Mesenchymal stem cell (in vitro differentiated cells and primary cell): ENCODE data around the gene GALNT2.

Experiments used
- DNase-seq: peaks from one replicate; pipeline ENCODE4 v3.0.0-alpha.2; 2013
- H2AFZ ChIP-seq: one replicate; pipeline ENCODE4 v1.6.1; 2013; ENCODE audit warnings: low read depth, mild to moderate bottlenecking, control low read depth, inconsistent platforms, low read length, moderate library complexity
- H2AK5ac ChIP-seq: 2 replicates; pipeline ENCODE4 v1.6.1; 2013; ENCODE audit warnings: low read length, moderate library complexity, mild to moderate bottlenecking, inconsistent platforms; ENCODE audit not compliant: severe bottlenecking
- H2BK120ac ChIP-seq: one replicate; pipeline ENCODE4 v1.6.1; 2013; ENCODE audit warnings: low read depth, mild to moderate bottlenecking, inconsistent platforms, low read length, moderate library complexity
- H2BK12ac ChIP-seq, 2 experiments: one replicate each; pipeline ENCODE4 v1.6.1; 2013; ENCODE audit warnings: inconsistent platforms in 2 of 2, low read length in 2 of 2, mild to moderate bottlenecking in 2 of 2, moderate library complexity in 2 of 2, control low read depth in 1 of 2
- H2BK15ac ChIP-seq: one replicate; pipeline ENCODE4 v1.6.1; 2013; ENCODE audit warnings: mild to moderate bottlenecking, low read depth, inconsistent platforms; ENCODE audit not compliant: poor library complexity, severe bottlenecking
- H2BK5ac ChIP-seq: 2 replicates; pipeline ENCODE4 v1.6.1; 2013; ENCODE audit warnings: low read depth, mild to moderate bottlenecking, low read length, control low read depth, inconsistent platforms; ENCODE audit not compliant: poor library complexity, severe bottlenecking
- H3K14ac ChIP-seq, 2 experiments: one replicate each; pipeline ENCODE4 v1.6.1; 2013; ENCODE audit warnings: inconsistent platforms in 2 of 2, low read length in 2 of 2, control low read depth in 1 of 2, mild to moderate bottlenecking in 1 of 2, moderate library complexity in 1 of 2
- H3K18ac ChIP-seq, 2 experiments: one replicate each; pipeline ENCODE4 v1.6.1; 2013; ENCODE audit warnings: inconsistent platforms in 2 of 2, low read length in 2 of 2, control low read depth in 1 of 2, low read depth in 1 of 2, mild to moderate bottlenecking in 1 of 2
- H3K23ac ChIP-seq, 2 experiments: one replicate each; pipeline ENCODE4 v1.6.1; 2013; ENCODE audit warnings: inconsistent platforms in 2 of 2, low read length in 2 of 2, mild to moderate bottlenecking in 2 of 2, moderate library complexity in 2 of 2, control low read depth in 1 of 2
- H3K27ac ChIP-seq: 2 replicates; pipeline ENCODE4 v1.5.1; 2013; ENCODE audit warnings: mild to moderate bottlenecking, moderate library complexity, low read length, control low read depth, inconsistent platforms; ENCODE audit not compliant: poor library complexity, severe bottlenecking
- H3K27me3 ChIP-seq, 2 experiments: 2 replicates each; pipeline versions ENCODE4 v1.6.1 to v1.7.0; 2013; ENCODE audit warnings: low read length in 2 of 2, mild to moderate bottlenecking in 2 of 2, moderate library complexity in 2 of 2, control low read depth in 1 of 2, inconsistent platforms in 1 of 2; ENCODE audit not compliant: control insufficient read depth in 1 of 2, insufficient read depth in 1 of 2
- H3K36me3 ChIP-seq, 2 experiments: 2 replicates each; pipeline versions ENCODE4 v1.6.1 to v1.7.0; 2013; ENCODE audit warnings: low read length in 2 of 2, control low read depth in 1 of 2, inconsistent platforms in 1 of 2, low read depth in 1 of 2, mild to moderate bottlenecking in 1 of 2; ENCODE audit not compliant: insufficient read depth in 2 of 2, control insufficient read depth in 1 of 2
- H3K4ac ChIP-seq, 2 experiments: one replicate each; pipeline ENCODE4 v1.6.1; 2013; ENCODE audit warnings: inconsistent platforms in 2 of 2, low read length in 2 of 2, mild to moderate bottlenecking in 2 of 2, moderate library complexity in 2 of 2, control low read depth in 1 of 2, low read depth in 1 of 2
- H3K4me1 ChIP-seq: 2 replicates; pipeline ENCODE4 v1.6.1; 2013; ENCODE audit warnings: low read depth, low read length, control low read depth; ENCODE audit not compliant: control insufficient read depth, insufficient read depth
- H3K4me2 ChIP-seq: 2 replicates; pipeline ENCODE4 v1.6.1; 2013; ENCODE audit warnings: low read length, mild to moderate bottlenecking, inconsistent platforms; ENCODE audit not compliant: poor library complexity, severe bottlenecking
- H3K4me3 ChIP-seq, 2 experiments: 2 replicates each; pipeline versions ENCODE4 v1.5.1 to v1.7.0; 2013; ENCODE audit warnings: low read length in 2 of 2, mild to moderate bottlenecking in 2 of 2, control low read depth in 1 of 2, low read depth in 1 of 2; ENCODE audit not compliant: insufficient read depth in 1 of 2
- H3K79me1 ChIP-seq: replicated peaks from 2 replicates; pipeline ENCODE4 v1.6.1; 2013; ENCODE audit warnings: mild to moderate bottlenecking, control low read depth, low read length, inconsistent platforms; ENCODE audit not compliant: poor library complexity, severe bottlenecking
- H3K9ac ChIP-seq: 2 replicates; pipeline ENCODE4 v1.7.0; 2013; ENCODE audit warnings: mild to moderate bottlenecking, low read length, moderate library complexity
- H3K9me3 ChIP-seq: 2 replicates; pipeline ENCODE4 v1.7.0; 2013; ENCODE audit warnings: mild to moderate bottlenecking, low read length; ENCODE audit not compliant: control insufficient read depth
- H4K8ac ChIP-seq: one replicate; pipeline ENCODE4 v1.6.1; 2013; ENCODE audit warnings: inconsistent platforms, mild to moderate bottlenecking, low read length, moderate library complexity
- H4K91ac ChIP-seq: one replicate; pipeline ENCODE4 v1.6.1; 2013; ENCODE audit warnings: mild to moderate bottlenecking, low read length, inconsistent platforms
- WGBS: methylation state at CpG from one replicate; pipeline ENCODE4 v1.1.7; 2013; ENCODE audit warnings: mixed read lengths; 5-methylcytosine and 5-hydroxymethylcytosine counted together

Gene GALNT2

DNA sequence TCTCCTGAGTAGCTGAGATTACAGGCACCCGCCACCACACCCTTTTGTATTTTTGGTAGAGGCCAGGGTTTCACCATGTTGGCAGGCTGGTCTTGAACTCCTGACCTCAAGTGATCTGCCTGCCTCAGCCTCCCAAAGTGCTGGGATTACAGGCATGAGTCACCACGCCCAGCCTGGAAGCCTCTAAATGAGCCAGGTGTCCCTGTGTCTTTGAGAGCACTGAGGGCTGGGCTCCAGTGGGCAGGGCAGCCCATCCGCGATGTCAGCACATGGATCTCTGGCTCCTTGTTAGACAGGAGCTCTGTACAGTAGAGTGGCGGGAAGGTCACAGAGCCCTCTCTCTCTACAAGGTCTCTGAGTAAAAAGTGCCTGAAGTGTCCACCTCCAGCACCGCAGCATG is 234.8 kb downstream of the GALNT2 start:
- no peak overlapping the region for H2BK15ac ChIP-seq
- no peak overlapping the region for H2BK120ac ChIP-seq
- WGBS: 92% methylated on average over 6 of the region's 6 CpGs
- H3K18ac ChIP-seq: no peak overlapping the region
- H3K4ac ChIP-seq: no peak overlapping the region
- no peak overlapping the region for H2BK12ac ChIP-seq
- no peak overlapping the region for H3K9ac ChIP-seq
- no peak overlapping the region for H2BK5ac ChIP-seq
- H3K9me3 ChIP-seq: no peaks in the 10 kb centered on the region
- H3K23ac ChIP-seq: no peak overlapping the region
- H2AFZ ChIP-seq: no peak overlapping the region
- H3K27me3 ChIP-seq: peaks cover 0 to 12% of the 10 kb centered on the region in 2 experiments
- H3K27ac ChIP-seq: no peak overlapping the region
- DNase-seq: no peak
- peaks cover 2% of the 10 kb centered on the region for H3K4me1 ChIP-seq
- H2AK5ac ChIP-seq: no peak overlapping the region
- H3K36me3 ChIP-seq: no peaks in the 10 kb centered on the region
- no peak overlapping the region for H4K8ac ChIP-seq
- H4K91ac ChIP-seq: no peak overlapping the region
- no peak overlapping the region for H3K4me2 ChIP-seq
- no peaks in the 10 kb centered on the region for H3K79me1 ChIP-seq
- H3K14ac ChIP-seq: no peak overlapping the region
- H3K4me3 ChIP-seq: no peak overlapping the region

DNA sequence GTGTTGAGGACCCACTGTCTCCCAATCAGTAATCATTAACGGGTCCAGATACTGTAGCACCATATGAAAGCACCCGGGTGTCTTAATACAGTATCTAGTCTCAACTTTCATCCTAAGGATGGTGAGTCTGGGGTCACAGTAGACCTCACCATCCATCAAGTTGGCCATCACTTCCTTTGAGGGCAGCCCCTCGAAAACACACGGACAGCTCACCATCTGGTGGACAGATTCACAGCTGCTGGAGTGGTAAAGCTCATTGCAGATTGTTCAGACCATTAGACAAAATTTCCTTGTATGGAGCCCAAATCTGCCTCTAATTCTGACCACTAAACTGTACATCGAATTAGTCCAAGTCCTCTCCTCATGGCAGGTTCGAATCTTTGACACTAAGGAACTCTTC is 236.0 kb downstream of the GALNT2 start:
- WGBS: 74% methylated on average over 6 of the region's 6 CpGs
- H2BK12ac ChIP-seq: no peak overlapping the region
- no peak overlapping the region for H3K4ac ChIP-seq
- H2BK5ac ChIP-seq: no peak overlapping the region
- H3K9me3 ChIP-seq: no peaks in the 10 kb centered on the region
- DNase-seq: no peak
- no peak overlapping the region for H3K4me2 ChIP-seq
- H3K9ac ChIP-seq: no peak overlapping the region
- H3K14ac ChIP-seq: no peak overlapping the region
- H3K36me3 ChIP-seq: no peaks in the 10 kb centered on the region
- H3K4me3 ChIP-seq: no peak overlapping the region
- H4K8ac ChIP-seq: no peak overlapping the region
- no peak overlapping the region for H2BK120ac ChIP-seq
- no peak overlapping the region for H2AFZ ChIP-seq
- H3K4me1 ChIP-seq: peaks cover 3% of the 10 kb centered on the region
- no peak overlapping the region for H3K23ac ChIP-seq
- H4K91ac ChIP-seq: no peak overlapping the region
- no peak overlapping the region for H3K18ac ChIP-seq
- no peaks in the 10 kb centered on the region for H3K79me1 ChIP-seq
- H3K27ac ChIP-seq: no peak overlapping the region
- H2AK5ac ChIP-seq: no peak overlapping the region
- peaks cover 0 to 12% of the 10 kb centered on the region in 2 experiments for H3K27me3 ChIP-seq
- no peak overlapping the region for H2BK15ac ChIP-seq

DNA sequence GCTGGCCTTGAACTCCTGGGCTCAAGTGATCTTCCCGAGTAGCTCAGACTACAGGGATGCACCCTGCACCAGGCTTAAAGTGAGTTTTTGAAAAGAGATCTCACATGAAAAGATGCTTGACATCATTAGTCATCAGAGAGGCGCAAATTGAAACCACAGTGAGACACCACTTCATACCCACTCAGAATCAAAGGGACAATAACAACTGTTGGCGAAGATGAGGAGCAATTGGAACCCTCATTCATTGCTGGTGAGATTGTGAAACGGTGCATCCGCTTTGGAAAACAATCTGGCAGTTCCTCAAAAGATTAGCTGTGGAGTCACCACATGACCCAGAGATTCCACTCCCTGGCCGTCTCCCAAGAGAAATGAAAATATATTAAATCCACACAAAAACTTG is 236.8 kb downstream of the GALNT2 start:
- no peak overlapping the region for H3K9ac ChIP-seq
- no peak overlapping the region for H2BK15ac ChIP-seq
- H3K14ac ChIP-seq: no peak overlapping the region
- H3K4ac ChIP-seq: no peak overlapping the region
- peaks cover 0 to 12% of the 10 kb centered on the region in 2 experiments for H3K27me3 ChIP-seq
- H2BK12ac ChIP-seq: no peak overlapping the region
- H3K4me1 ChIP-seq: peaks cover 4% of the 10 kb centered on the region
- no peaks in the 10 kb centered on the region for H3K79me1 ChIP-seq
- H3K23ac ChIP-seq: no peak overlapping the region
- no peak overlapping the region for H3K27ac ChIP-seq
- DNase-seq: no peak
- H3K9me3 ChIP-seq: no peaks in the 10 kb centered on the region
- no peak overlapping the region for H3K18ac ChIP-seq
- WGBS: 83% methylated on average over 6 of the region's 6 CpGs
- H3K4me2 ChIP-seq: no peak overlapping the region
- no peak overlapping the region for H2BK120ac ChIP-seq
- H2BK5ac ChIP-seq: no peak overlapping the region
- no peak overlapping the region for H3K4me3 ChIP-seq
- no peaks in the 10 kb centered on the region for H3K36me3 ChIP-seq
- no peak overlapping the region for H2AK5ac ChIP-seq
- no peak overlapping the region for H4K91ac ChIP-seq
- no peak overlapping the region for H4K8ac ChIP-seq
- H2AFZ ChIP-seq: no peak overlapping the region

GRCh38 chr1:230306169-230306568 is 239.1 kb downstream of the GALNT2 start:
- H4K8ac ChIP-seq: no peak overlapping the region
- no peak overlapping the region for H3K4me2 ChIP-seq
- no peak overlapping the region for H2AK5ac ChIP-seq
- no peak overlapping the region for H2BK5ac ChIP-seq
- H2AFZ ChIP-seq: no peak overlapping the region
- no peak overlapping the region for H3K4me3 ChIP-seq
- H3K27me3 ChIP-seq: peaks cover 0 to 4% of the 10 kb centered on the region in 2 experiments
- H3K9me3 ChIP-seq: no peaks in the 10 kb centered on the region
- DNase-seq: no peak
- no peak overlapping the region for H3K14ac ChIP-seq
- peaks cover 4% of the 10 kb centered on the region for H3K4me1 ChIP-seq
- H3K79me1 ChIP-seq: no peaks in the 10 kb centered on the region
- no peak overlapping the region for H4K91ac ChIP-seq
- no peak overlapping the region for H3K4ac ChIP-seq
- H3K36me3 ChIP-seq: no peaks in the 10 kb centered on the region
- 85% methylated on average over 3 of the region's 4 CpGs for WGBS
- H3K18ac ChIP-seq: no peak overlapping the region
- no peak overlapping the region for H2BK12ac ChIP-seq
- no peak overlapping the region for H3K9ac ChIP-seq
- H2BK120ac ChIP-seq: no peak overlapping the region
- H2BK15ac ChIP-seq: no peak overlapping the region
- H3K23ac ChIP-seq: no peak overlapping the region
- H3K27ac ChIP-seq: no peak overlapping the region
